NCI-H2107 treated with DMSO at 0.1 percent for 48 hours (cell line): ENCODE results near the gene RASSF3.
"Not testable (repeated sequence)": the region's sequence is repeated elsewhere in the genome, so short reads cannot be mapped to it uniquely, and the experiment has no call there.

Source experiments
- DNase-seq: peaks from one replicate; lab custom pipeline; 2025; ENCODE audit not compliant: unreplicated experiment; lab: John Stamatoyannopoulos, UW

RASSF3 gene

DNA sequence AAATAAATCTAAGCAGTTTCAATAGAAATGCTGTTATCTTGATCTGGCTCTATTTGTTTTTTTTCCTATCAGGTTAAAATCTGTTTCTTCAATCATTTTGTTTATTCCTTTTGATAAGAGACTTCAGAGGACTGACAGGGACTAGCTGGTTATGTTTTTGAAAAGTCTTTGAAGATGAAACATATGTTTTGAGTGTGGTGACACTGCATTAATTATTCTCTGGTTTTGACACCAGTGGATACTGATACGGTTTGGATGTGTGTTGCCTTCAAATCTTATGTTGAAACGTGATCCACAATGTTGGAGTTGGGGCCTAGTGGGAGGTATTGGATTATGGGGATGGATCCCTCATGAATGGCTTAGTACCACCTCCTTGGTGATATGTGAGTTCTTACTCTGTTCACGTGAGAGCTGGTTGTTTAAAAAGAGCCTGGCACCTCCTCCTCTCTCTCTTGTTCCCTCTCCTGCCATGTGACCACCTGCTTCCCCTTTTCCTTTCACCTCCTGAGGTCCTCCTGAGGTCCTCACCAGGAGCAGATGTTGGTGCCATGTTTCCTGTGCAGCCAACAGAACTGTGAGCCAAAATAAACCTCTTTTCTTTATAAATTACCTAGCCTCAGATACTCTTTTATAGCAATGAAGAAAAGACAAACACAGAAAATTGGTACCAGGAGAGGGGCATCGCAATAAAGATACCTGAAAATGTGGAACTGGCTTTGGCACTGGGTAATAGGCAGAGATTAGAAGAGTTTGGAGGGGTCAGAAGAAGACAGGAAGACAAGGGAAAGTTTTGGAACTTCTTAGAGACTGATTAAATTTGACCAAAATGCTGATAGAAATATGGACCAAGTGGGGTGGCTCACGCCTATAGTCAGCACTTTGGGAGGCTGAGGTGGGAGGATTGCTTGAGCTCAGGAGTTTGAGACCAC is 23.0 kb downstream of the RASSF3 start:
- DNase-seq: no peak

DNA sequence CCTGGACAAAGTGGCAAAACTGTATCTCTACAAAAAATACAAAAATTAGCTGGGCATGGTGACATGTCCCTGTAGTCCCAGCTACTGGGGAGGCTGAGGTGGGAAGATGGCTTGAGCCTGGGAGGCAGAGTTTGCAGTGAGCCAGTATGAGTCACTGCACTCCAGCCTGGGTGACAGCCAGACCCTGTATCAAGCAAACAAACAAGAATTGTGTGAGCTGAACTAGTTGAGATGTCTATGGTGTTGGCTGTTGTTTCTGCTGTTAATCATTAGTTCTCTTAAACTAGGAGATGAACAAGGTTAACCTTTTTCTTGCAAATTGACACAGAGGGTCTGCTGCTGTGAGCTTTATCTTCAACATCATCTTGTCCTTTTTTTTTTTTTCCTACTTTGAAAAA is 23.6 kb downstream of the RASSF3 start:
- no peak for DNase-seq

DNA sequence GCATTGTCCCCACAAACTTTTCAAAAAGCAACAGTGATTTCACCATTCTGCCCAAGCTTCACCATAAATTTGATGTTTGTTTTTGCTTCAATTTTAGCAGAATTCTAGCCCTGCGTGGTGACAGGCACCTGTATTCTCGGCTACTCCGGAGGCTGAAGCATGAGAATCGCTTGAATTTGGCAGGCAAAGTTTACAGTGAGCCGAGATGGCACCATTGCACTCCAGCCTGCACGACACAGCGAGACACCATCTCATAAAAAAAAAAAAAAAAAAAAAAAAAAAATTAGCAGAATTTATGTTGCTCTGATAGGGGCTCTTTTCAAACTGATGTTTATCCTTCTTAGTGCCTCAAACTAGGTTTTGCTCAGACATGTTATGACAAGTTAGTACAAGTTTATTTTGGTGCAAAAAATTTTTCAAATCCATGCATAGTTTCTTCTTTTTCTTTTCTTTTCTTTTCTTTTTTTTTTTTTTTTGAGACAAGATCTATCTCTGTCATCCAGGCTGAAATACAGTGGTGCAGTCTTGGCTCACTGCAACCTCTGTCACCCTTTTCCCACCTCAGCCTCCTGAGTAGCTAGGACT is 24.3 kb downstream of the RASSF3 start:
- DNase-seq: no peak

DNA sequence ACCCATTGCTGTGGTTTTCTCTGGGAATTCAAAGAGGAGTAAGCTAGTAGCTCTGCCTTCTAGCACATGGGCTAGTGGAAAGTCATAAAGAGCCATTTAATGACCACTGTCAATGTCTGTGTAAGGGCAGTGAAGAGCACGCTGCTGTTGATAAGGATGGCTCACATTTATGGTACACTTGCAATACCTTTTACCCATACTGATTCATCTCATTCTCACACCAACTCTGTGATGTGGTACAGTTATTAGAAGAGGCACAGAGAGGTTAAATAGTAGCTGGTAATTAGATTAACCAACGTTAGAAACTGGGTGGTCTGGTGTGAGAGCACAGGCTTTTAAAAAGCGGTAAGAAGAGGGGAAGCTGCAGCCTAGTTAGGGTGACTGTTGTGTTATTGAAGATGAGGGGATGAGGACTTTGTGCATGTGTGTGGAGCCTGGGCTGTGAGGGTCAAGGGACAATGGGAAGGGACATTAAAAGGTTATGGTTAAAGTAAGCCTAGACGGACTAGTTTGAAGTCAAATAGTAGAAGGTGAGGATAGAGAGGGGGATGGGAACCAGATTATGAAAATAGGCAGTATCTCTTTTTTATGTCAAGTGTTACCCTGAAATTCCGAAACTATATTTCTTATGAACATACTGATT is 25.2 kb downstream of the RASSF3 start:
- no peak for DNase-seq

DNA sequence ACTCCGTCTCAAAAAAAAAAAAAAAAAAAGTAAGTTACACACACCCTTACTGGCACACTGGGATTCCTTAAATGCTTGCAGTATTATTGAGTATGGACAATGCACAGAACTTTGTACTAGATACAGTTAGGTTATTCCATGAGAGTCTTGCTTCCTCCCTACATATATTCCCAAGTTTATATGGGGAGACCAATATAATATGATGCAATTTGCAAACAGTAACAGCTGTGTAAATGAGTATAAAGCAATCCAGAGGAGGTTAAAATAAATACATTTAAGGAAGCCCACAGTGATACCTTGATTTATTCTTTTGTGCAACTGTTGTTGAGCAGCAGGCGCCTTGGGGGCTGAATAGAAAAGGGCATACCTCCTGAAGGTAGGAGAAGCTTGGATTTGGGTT is 26.6 kb downstream of the RASSF3 start:
- DNase-seq: no peak

DNA sequence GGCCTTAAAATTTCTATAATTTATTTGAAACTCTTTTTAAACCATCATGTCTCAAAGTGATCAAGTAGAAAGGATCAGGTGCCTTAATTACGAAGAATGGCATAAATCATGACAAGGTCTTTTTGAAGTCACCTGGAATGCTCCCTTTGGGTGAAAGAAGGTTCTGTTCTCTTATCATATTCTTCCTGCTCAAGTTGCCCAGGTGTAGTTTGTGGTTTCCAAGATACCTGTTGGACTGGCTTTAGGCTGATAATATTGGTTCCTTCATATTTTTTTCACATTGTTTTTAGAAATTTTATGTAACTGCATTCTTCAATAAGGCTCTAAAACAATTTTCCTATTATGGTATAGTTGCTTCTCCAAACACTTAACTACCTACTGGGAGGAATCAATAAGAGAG is 29.2 kb downstream of the RASSF3 start:
- DNase-seq: no peak

DNA sequence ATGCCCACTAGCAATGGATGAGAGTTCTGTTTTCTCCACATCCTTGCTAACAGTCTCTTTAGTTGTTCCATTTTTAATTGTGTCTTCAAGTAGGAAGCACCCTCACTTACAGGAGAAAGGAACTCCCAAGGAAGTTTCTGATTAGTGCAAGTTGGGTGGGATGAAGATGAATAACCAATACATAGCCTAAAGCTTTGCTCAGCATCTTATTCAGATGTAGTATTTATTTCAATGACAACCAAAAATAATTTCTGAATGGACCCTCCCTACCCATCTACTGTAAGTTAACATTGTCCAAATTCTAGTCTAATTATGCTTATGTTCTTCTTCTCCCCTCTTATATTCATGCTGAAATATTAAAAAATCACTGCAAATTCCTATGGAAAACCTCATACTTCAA is 36.0 kb downstream of the RASSF3 start:
- DNase-seq: no peak

DNA sequence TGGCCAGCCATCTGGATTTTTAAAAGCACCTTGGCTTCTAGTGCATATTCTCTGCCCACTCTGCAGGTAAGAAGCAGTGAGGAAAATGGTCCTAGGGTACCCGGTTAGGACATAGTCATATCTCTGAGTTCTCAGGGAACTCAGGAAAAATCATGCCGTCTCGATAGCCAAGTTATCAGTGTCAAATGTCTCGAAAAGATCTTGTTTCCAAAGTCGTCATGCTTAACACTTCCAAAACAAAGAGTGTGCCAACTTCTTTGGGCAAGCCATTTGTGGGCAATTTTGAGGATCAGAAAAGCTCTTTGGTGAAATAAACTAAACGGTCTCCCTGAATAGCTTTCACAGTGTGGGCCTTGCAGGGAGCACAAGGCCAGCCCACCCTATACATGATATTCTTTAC is 39.2 kb downstream of the RASSF3 start:
- DNase-seq: no peak

DNA sequence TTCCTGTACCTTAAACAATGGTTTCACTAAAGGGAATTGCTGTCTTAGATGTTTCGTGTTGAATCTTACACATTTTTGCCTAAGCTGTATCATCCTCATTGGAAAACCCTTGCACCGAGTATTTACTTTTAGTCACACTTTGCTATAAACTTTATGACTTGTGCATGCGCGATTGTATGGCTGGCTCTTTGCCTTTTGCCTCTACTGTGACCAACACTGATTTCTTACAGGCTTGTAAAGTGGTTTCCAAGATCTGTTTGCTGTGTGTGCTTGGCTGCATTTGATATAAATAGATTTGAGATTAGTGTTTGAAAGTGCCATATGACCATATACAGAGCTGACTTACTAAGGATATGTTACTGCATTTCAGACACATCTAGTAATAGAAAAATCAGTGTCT is 40.5 kb downstream of the RASSF3 start:
- DNase-seq: no peak

DNA sequence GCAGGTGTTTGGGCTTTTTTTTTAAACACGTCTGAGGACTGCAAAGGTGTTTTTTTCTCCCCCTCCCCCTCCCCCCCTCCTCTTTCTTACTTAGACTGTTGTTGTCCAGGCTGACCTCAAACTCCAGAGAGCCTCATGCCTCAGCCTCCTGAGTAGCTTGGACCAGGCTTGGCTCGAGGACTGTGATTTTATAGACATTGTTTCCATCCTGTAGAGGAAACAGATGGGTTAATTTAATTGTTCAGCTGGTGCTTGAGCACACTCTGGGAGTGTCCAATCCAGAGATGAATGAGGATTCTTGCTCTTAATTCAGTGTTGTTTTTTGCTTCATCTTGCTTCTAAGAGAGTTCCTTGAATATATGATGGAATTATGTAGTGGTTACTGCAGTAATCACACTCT is 42.1 kb downstream of the RASSF3 start:
- no peak for DNase-seq

DNA sequence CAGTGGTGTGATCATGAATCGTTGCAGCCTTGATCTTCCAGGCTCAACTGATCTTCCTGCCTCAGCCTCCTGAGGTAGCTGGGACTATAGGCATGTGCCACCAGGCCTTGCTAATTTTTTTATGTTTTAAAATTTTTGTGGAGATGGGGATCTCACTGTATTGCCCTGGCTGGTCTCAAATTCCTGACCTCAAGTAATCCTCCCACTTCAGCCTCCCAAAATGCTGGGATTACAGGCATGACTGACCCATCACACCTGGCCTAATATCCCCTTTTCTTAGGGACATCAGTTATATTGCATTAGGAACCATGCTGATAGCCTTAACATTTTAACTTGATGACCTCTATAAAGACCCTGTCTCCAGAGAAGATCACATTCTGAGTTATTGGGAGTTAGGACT is 42.8 kb downstream of the RASSF3 start:
- DNase-seq: no peak

DNA sequence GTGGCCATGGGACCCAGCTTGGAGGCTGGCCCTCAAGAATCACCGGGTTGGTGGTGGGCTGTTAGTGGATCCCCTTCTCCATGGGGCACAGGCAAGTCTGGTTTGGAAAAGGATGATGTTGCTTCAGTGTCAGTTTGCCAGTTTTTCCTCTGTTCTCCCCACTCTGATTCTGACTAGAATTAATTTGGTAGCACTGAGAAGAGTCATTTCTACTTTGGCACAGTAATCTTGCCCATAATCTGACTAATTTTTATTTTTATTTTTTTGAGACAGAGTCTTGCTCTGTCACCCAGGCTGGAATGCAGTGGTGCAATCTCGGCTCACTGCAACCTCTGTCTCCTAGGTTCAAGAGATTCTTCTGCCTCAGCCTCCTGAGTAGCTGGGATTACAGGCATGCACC is 43.6 kb downstream of the RASSF3 start:
- DNase-seq: not testable (repeated sequence)

DNA sequence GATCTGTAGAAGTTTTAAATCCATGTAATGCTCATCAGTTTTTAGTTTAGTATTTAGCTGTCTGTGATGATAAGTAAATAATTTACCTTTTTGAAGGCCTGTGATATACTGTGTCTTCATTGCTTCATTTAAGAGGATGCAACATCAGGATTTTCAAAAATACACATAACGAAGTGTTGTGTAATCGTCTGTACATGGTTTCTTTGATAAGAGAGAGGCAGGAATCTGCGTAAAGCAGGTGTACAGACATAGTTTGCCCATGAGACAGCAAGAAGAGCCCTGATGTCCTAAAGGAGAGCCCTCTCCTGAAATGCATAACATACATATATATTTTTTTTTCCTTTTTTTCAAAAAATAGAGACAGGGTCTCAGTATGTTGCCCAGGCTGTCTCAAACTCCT is 44.8 kb downstream of the RASSF3 start:
- no peak for DNase-seq

DNA sequence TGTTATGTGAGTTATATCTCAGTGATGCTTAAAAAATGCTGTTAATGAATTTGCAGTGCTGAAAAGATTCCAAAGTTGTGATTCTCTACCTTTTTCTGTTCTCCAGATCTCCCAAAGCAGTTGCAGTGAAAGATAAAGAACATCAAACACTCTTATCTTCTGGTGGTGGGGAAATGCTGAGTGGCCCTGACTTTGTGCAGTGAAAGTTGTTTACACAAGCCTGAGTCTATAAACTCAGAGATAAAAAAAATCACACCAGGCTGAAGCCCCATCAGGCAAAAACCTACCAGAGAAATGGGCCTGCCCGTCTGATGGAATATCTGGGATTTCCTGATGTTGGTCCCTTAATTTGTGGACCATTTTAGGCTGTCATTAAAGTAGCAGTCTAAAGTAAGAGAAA is 46.1 kb downstream of the RASSF3 start:
- DNase-seq: no peak

DNA sequence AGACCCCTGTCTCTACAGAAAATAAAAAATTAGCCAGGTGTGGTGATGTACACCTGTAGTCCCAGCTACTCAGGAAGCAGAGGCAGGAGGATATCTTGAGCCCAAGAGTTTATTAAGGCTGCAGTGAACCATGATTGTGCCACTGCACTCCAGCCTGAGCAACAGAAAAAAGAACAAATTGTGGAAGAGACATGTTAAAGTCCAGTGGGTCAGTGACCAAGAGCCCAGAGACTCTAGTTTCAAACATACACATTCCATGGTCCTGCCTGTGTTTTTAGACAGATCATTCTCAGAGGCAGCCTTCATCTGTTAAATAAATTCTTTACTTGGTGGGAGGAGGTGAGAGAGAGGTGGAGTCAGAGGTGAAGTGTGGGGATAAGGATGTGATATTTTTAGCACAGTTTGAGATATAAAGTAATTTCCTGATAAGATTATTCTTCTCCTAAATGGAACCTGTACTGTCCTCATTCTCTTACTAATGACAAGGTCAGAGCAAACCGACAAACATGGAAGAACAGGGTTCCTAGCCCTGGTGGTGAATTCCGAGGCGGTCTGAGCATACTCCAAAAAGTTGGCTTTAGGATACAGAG is 48.7 kb downstream of the RASSF3 start:
- no peak for DNase-seq

DNA sequence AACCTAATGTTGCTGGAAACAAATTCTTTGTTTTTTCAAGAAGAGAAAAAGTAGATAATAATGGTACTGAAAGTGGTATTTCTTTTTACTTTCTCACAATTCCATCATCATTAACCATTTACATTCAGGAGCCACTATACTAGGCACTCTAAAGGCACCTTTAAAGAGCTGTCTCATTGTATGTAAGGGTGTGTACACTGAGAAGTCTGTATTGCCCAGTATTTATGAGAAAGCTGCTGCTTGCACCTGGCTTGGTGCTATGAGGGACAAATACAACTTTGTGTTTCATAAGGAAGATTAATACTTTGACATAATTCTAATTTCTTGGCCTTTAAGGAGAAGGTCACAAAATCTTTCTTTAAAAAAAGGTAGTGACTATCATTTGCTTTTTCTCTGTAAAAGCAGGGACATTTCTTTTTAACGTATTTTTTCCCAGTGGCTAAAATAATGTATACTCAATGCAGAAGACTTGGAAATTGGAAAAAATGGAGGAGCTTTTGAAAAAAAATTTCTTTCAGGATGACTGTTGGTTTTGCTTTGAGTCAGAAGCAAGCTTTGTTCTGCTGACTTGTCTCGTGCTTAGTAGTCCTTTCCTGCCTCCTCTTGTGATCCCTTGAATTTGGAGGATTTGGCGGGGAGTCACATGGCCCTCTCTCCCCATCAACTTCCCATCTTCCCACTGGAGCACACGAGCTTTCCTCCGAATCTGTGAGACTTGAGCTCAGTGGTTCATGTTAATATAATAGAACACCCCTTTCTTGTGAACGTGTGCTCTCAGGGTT is 50.1 kb downstream of the RASSF3 start:
- DNase-seq: no peak

DNA sequence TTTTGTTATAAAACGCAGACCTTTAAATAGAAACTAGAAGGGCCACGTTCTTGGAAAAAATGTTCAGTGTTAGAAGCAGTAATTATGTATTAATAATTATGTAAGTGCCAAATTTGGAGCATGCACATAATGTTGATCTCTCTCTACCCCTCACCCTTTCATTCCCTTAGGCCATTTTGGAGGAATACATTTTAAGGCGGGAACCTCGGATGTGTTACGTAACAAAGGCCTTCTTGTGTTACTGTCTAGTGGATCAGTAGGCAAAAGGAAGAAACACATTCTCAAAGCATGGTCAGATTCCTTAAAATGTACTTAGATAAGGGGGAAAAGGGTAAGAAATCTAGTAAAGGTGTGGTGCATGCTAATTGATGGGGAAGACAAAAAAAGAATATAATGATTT is 52.7 kb downstream of the RASSF3 start:
- no peak for DNase-seq

DNA sequence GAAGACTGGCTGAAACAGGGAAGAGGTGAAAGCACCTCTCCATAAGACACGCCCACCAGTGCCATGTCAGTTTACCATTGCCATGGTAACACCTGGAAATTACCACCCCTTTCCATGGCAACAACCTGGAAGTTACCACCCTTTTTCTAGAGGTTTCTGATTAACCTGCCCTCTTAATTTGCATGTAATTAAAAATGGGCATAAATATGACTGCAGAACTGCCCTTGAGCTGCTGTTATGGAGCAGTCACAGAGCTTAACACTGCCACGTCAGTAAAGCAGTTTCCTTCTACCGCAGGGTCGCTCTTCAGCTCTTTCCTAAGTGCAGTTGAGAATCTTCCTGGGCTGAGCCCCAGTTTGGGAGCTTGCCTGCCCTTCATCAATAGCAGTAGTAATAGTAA is 55.2 kb downstream of the RASSF3 start:
- no peak for DNase-seq

DNA sequence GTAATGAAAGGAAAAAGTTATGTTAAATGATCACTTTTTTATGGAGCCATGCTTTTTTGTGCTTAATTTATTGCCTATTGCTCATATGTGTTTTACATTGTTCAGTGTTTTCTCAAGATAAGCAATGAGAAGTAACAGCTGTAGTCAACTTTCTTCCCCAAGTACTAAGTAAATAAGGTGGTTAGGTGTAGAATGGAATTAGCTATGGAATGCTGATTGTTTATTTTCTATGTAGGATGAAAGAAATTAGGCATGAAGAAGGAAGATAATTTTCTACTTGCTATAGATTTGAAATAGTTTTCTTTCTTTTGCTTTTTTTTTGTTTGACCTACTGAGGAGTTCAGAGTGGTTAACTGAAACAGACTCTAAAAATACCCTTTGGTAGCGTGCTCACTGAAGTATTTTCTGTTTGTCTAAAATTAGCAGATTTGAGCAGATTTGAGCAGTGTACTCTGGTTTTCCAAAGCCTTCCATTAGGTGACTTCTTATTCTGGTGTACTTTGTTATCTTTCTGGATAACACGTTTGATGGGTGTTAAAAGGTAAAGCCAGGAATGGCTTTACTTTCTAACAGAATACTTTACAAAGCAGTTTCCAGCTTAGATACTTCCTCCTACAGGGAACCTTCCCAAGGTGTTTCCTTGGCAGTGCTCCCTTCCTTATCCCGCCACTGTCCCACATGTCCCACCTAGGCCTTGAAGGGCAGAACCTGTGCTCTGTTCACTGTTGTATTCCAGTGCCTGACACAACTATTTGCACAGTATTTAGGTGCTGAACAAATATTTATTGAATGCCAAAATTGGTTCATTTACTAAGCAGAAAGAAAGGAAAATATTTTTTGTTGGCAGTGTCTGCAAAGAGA is 56.0 kb downstream of the RASSF3 start:
- no peak for DNase-seq

DNA sequence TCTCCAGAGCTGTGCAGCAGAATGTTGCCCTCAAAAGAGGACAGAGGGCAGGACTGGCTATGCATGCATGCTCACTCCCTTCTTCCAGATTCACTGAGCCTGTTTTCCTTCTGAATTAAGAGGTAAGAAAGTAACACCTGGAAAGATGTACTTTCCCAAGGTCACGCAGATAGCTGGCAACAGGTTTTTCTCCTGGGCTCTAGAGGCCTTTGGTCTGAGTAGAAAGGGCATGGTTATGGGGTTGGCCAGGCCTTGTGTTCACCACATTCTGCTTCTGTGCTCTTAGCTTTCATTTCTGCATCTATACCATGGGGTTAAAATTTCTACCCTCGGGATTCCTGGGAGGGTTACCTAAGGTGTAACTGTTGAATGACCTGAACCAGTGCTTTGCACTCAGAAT is 57.5 kb downstream of the RASSF3 start:
- DNase-seq: no peak
